ENCODE results near the gene NEK1. TPM values are rescaled to one million over a fixed set of nuclear protein-coding genes. Genes with fewer than 3 reads are reported as not detected.

Gene NEK1
- total and polyA plus RNA-seq, 2 of the 8 experiments (the other 6 are each of a cell fraction or from before 2014, with no cell fraction given), result 3.9 to 11.7 TPM

- CTCF ChIA-PET (ENCODE audit: partially characterized antibody), result no interaction called here
- H2BK120ac ChIP-seq (replicated peaks; ENCODE audit: low read depth, low read length), result no peak overlapping the region
- no peak overlapping the region for H2AFZ ChIP-seq (ENCODE audit: low read length)
- no peak overlapping the region for H2AK5ac ChIP-seq (ENCODE audit: low read depth, low read length)
- no peaks in the 10 kb centered on the region for H3K23me2 ChIP-seq (ENCODE audit: low read depth, low read length)
- no peak overlapping the region for H3K14ac ChIP-seq (ENCODE audit: insufficient read length)
- H4K20me1 ChIP-seq (replicated peaks in 1 of 2; ENCODE audit: control insufficient read depth in 1 of 2, insufficient read depth in 2 of 2, low read length in 2 of 2), result no peaks in the 10 kb centered on the region
- H3K4me2 ChIP-seq (ENCODE audit: insufficient read depth in 1 of 2, low read depth in 2 of 2, low read length in 2 of 2), result no peak overlapping the region
- H4K8ac ChIP-seq (ENCODE audit: extremely low read depth, insufficient read depth, low read length), result no peak overlapping the region
- no peaks in the 10 kb centered on the region for H3K9me3 ChIP-seq (ENCODE audit: insufficient read depth in 2 of 2, low read depth in 1 of 2, low read length in 1 of 2)
- no peak overlapping the region for H3K9ac ChIP-seq (replicated peaks in 1 of 4; ENCODE audit: extremely low read depth in 1 of 4, low read depth in 3 of 4, low read length in 3 of 4)
- no peak for TF ChIP-seq BACH1 (IDR thresholded peaks at IDR 0.05; ENCODE audit: low read length)
- no peak for TF ChIP-seq CHD2 (IDR thresholded peaks at IDR 0.05; ENCODE audit: low read length)
- TF ChIP-seq EGR1 (IDR thresholded peaks at IDR 0.05; ENCODE audit: borderline replicate concordance, low read depth, low read length), result no peak
- TF ChIP-seq POLR2A (IDR thresholded peaks at IDR 0.05; ENCODE audit: control extremely low read depth in 1 of 2, low read depth in 2 of 2, low read length in 2 of 2), result no peak
- no peak for TF ChIP-seq E2F6 (IDR thresholded peaks at IDR 0.05)
- no peak for TF ChIP-seq SUZ12 (IDR thresholded peaks at IDR 0.05; ENCODE audit: low read length)
- no peak for TF ChIP-seq CREB1 (IDR thresholded peaks at IDR 0.05)
- no peak for TF ChIP-seq RBBP5 (IDR thresholded peaks at IDR 0.05; ENCODE audit: borderline replicate concordance, low read depth, low read length)
- TF ChIP-seq JUN (IDR thresholded peaks at IDR 0.05; ENCODE audit: low read depth, low read length), result no peak
- no peak for TF ChIP-seq SP4 (IDR thresholded peaks at IDR 0.05; ENCODE audit: low read length)
- no peak for TF ChIP-seq CHD1 (IDR thresholded peaks at IDR 0.05; ENCODE audit: low read depth, low read length)
- no peak for TF ChIP-seq JUND (IDR thresholded peaks at IDR 0.05; ENCODE audit: low read length)
- H3K4me3 ChIP-seq (ENCODE audit: extremely low read depth in 1 of 4, insufficient read depth in 2 of 4, low read depth in 3 of 4, low read length in 4 of 4), result no peak overlapping the region
- H2BK12ac ChIP-seq (ENCODE audit: low read depth, low read length), result no peak overlapping the region
- no peak overlapping the region for H4K91ac ChIP-seq (replicated peaks; ENCODE audit: insufficient read length, low read length)
- no peak overlapping the region for H4K5ac ChIP-seq (ENCODE audit: insufficient read length, low read depth, low read length)
- H3K79me1 ChIP-seq (ENCODE audit: low read depth, low read length), result no peaks in the 10 kb centered on the region
- 45% methylated on average over 2 of the region's 2 CpGs; no CpG with 5 or more reads in 1 of the 2 experiments for WGBS, 2 experiments (ENCODE audit: extremely low coverage in 1 of 2, insufficient coverage in 1 of 2, insufficient read length in 1 of 2, insufficient replicate concordance in 2 of 2, low coverage in 1 of 2, low lambda C conversion rate in 2 of 2, missing lambda C conversion rate in 1 of 2)
- H3K18ac ChIP-seq (ENCODE audit: extremely low read depth, low read length), result no peak overlapping the region
- DNase-seq (ENCODE audit: low read depth in 1 of 2, low spot score in 2 of 2), result no peak
- no peak overlapping the region for H3K56ac ChIP-seq (replicated peaks; ENCODE audit: insufficient read length, low read depth, low read length)
- no peaks in the 10 kb centered on the region for H3K27me3 ChIP-seq (replicated peaks in 1 of 4; ENCODE audit: control insufficient read depth in 3 of 4, extremely low read depth in 1 of 4, insufficient read depth in 3 of 4, low read length in 3 of 4)
- no peak overlapping the region for H2BK15ac ChIP-seq (ENCODE audit: low read length)
- no peak overlapping the region for H3K23ac ChIP-seq (ENCODE audit: insufficient read length)
- no peak overlapping the region for H3K4ac ChIP-seq (replicated peaks; ENCODE audit: insufficient read length, low read depth, low read length)
- no peak overlapping the region for H2BK20ac ChIP-seq (ENCODE audit: low read length)
- POLR2A ChIA-PET (ENCODE audit: partially characterized antibody), result interaction anchor here (1.4 kb wide), 1 partner anchor 29 kb away, joined by 3 read pairs; the partner anchor contains the start of gene NEK1
- FAIRE-seq, result no peak
- no peak overlapping the region for H2BK5ac ChIP-seq (ENCODE audit: low read depth, low read length)
- H3K4me1 ChIP-seq (replicated peaks in 1 of 4; ENCODE audit: control insufficient read depth in 3 of 4, insufficient read depth in 4 of 4, low read length in 3 of 4), result no peaks in the 10 kb centered on the region
- peaks cover 0 to 6% (median 2%) of the 10 kb centered on the region in 4 experiments; a peak in 3 of 8 replicates for H3K36me3 ChIP-seq (ENCODE audit: control insufficient read depth in 2 of 4, insufficient read depth in 4 of 4, low read length in 3 of 4)
- no peak overlapping the region for H3K27ac ChIP-seq (ENCODE audit: low read depth, low read length)
- no peaks in the 10 kb centered on the region for H3K79me2 ChIP-seq (ENCODE audit: control insufficient read depth in 1 of 2, insufficient read depth in 2 of 2, low read length in 2 of 2)
These were observed 28.8 kb downstream of the NEK1 start for GRCh38 chr4:169583563-169583962.
